Osteocyte (in vitro differentiated cells): ENCODE measurements around the gene NLRP1. TPM values are rescaled to one million over a fixed set of nuclear protein-coding genes. Genes with fewer than 3 reads are reported as not detected.

Source experiments
- DNase-seq: peaks from one replicate; pipeline ENCODE4 v3.0.0; 2021; ENCODE audit warnings: mixed read lengths; ENCODE audit not compliant: unreplicated experiment; ENCODE audit errors: extremely low spot score
- H3K27ac Mint-ChIP-seq: one replicate; pipeline ENCODE4 v1.8.0; 2021; ENCODE audit warnings: mild to moderate bottlenecking, mixed read lengths; ENCODE audit not compliant: unreplicated experiment
- H3K27me3 Mint-ChIP-seq: one replicate; pipeline ENCODE4 v1.8.0; 2021; ENCODE audit warnings: mixed read lengths; ENCODE audit not compliant: unreplicated experiment
- H3K36me3 Mint-ChIP-seq: one replicate; pipeline ENCODE4 v1.8.0; 2021; ENCODE audit warnings: mixed read lengths; ENCODE audit not compliant: unreplicated experiment
- H3K4me1 Mint-ChIP-seq: one replicate; pipeline ENCODE4 v1.8.0; 2021; ENCODE audit warnings: mixed read lengths; ENCODE audit not compliant: unreplicated experiment
- H3K4me3 Mint-ChIP-seq: one replicate; pipeline ENCODE4 v1.8.0; 2021; ENCODE audit warnings: mild to moderate bottlenecking, moderate library complexity, mixed read lengths; ENCODE audit not compliant: unreplicated experiment
- H3K9me3 Mint-ChIP-seq: one replicate; pipeline ENCODE4 v1.8.0; 2021; ENCODE audit warnings: mixed read lengths; ENCODE audit not compliant: unreplicated experiment
- total RNA-seq: library from RNA; stranded (reverse); gene quantifications from 2 replicates; pipeline ENCODE4 v1.2.1, GENCODE V29; 2021
- TF ChIP-seq, protein P1 (sequence below): fragments of 200-600 bp; sonication (generic); IDR thresholded peaks from 2 replicates; pipeline ENCODE4 v1.5.0; 2021; ENCODE audit warnings: antibody characterized with exemption, mild to moderate bottlenecking, moderate library complexity

Gene NLRP1
- total RNA-seq, 1 donor from 2014 or later: 27.1 TPM

DNA sequence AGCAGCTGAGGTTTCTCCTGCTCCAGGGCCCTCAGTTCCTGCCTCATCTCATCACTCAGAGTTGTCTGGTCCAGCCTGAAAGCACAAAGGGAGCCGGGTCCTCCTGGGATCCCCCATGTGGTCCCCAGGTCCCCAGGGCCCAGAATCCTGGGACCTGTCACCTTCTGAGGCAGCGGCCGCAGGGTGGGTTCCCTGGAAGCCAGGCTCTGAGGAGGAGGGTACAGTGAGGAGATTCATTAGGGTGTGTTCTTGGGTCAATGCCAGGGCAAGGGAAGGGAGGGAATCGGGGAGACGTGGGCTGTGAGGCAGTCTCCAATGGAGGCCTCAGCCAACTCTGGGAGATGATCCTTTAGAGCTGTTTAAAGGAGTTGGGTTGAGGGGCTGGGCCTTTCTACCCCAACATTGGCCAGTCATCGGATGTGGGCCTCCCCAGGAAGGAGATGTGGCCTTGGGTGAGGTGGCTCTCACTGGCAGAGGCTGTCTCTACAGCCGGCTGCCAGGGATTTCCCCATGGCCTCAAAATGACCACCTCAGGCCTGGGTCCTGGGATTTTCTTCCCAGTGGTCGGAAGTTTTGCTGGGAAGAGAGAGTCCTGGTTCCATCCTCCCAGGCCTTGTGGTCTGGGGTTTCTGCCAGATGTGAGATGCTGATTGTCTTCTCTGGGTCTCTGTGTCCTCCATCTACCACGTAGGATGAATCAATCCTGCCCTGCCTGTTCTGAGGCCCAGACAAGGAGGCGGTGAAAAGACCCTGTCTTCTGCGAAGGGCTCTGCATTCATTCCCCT lies 47.3 kb downstream of the NLRP1 start:
- H3K4me1 Mint-ChIP-seq: no peaks in the 10 kb centered on the region
- DNase-seq: no peak
- H3K27me3 Mint-ChIP-seq: no peaks in the 10 kb centered on the region
- no peak overlapping the region for H3K27ac Mint-ChIP-seq
- TF ChIP-seq, protein P1, sequence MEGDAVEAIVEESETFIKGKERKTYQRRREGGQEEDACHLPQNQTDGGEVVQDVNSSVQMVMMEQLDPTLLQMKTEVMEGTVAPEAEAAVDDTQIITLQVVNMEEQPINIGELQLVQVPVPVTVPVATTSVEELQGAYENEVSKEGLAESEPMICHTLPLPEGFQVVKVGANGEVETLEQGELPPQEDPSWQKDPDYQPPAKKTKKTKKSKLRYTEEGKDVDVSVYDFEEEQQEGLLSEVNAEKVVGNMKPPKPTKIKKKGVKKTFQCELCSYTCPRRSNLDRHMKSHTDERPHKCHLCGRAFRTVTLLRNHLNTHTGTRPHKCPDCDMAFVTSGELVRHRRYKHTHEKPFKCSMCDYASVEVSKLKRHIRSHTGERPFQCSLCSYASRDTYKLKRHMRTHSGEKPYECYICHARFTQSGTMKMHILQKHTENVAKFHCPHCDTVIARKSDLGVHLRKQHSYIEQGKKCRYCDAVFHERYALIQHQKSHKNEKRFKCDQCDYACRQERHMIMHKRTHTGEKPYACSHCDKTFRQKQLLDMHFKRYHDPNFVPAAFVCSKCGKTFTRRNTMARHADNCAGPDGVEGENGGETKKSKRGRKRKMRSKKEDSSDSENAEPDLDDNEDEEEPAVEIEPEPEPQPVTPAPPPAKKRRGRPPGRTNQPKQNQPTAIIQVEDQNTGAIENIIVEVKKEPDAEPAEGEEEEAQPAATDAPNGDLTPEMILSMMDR: no peak
- H3K4me3 Mint-ChIP-seq: no peak overlapping the region
- no peaks in the 10 kb centered on the region for H3K36me3 Mint-ChIP-seq
- H3K9me3 Mint-ChIP-seq: no peaks in the 10 kb centered on the region

DNA sequence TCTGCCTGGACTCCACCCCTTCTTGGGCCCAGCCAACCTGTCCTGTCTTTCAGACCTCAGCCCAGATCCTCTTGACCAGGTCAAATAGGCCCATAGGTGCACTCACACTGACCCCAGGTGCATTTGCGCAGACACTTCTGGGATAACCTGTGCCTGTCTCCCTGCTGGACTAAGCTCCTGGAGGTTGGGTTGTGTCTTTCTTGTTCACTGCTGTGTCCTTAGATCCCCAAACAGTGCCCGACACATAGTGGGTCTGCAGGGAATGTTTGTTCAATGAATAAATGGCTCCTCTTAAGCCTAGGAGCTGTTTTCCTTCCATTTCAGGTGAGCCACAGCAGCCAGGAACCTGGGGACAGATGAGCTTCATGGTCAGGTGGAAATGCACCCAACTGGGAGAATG lies 48.9 kb downstream of the NLRP1 start:
- Mint-ChIP-seq H3K27me3 (no peaks in the 10 kb centered on the region), H3K4me3 (no peak overlapping the region), H3K36me3 (no peaks in the 10 kb centered on the region), H3K27ac (no peak overlapping the region), H3K9me3 (no peaks in the 10 kb centered on the region), H3K4me1 (no peaks in the 10 kb centered on the region)
- TF ChIP-seq, protein P1: no peak
- DNase-seq: no peak

DNA sequence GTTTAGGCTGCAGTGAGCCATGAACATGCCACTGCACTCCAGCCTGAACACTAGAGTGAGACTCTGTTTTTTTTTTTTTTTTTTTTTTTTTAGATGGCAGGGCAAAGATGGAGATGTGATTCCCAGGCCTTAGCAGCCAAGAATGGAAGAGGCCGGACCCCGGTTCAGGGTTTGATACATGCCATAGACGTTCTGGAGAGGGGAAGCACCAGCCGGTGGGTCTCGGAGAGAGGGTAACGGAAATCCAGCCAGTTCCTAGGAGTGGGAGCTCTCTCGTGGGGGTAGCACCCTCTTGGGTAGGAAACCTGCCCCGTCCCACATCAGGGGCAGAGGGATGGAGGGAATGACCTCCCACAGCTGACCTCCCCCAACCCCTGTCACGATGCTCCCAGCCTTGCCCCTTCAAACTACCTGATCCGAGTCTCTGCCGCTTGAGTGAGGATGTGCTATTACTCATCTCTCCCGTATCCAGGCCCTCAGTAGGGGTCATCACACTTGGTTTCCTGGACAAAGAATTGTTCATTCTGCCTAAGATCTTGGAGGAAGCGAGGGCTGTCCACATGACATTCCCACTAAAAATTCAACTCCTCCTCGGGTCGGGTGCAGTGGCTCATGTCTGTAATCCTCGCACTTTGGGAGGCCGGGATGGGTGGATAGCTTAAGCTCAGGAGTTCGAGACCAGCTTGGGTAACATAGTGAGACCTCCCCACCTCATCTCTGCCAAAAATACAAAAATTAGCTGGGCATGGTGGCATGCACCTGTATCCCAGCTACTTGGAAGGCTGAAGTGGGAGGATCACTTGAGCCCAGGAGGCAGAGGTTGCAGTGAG lies 50.6 kb downstream of the NLRP1 start:
- Mint-ChIP-seq H3K9me3 (no peaks in the 10 kb centered on the region), H3K36me3 (no peaks in the 10 kb centered on the region), H3K27me3 (no peaks in the 10 kb centered on the region), H3K27ac (no peak overlapping the region), H3K4me1 (no peaks in the 10 kb centered on the region), H3K4me3 (no peak overlapping the region)
- TF ChIP-seq, protein P1: no peak
- no peak for DNase-seq

DNA sequence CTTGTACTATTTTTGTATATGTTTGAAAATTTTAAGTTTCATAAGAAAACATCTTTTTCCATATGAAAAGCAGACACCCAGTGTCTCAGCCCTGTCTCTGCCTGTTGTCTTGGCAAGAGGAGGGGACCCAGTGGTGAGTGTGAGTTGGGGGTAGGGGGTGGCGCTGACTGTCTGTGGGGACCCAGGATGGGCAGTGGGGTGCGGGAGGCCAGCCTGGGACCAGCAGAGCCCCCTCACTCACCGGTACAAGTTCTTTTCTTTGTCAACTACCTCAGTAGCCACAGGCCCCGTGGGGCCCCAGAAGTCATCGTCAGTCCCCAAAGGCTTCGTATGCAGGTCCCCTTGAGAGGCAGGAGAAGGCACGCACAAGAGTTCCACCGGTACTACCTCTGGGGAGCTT lies 51.7 kb downstream of the NLRP1 start:
- TF ChIP-seq, protein P1: no peak
- Mint-ChIP-seq H3K4me1 (no peaks in the 10 kb centered on the region), H3K27ac (no peak overlapping the region), H3K9me3 (no peaks in the 10 kb centered on the region), H3K27me3 (no peaks in the 10 kb centered on the region), H3K36me3 (no peaks in the 10 kb centered on the region), H3K4me3 (no peak overlapping the region)
- DNase-seq: no peak

DNA sequence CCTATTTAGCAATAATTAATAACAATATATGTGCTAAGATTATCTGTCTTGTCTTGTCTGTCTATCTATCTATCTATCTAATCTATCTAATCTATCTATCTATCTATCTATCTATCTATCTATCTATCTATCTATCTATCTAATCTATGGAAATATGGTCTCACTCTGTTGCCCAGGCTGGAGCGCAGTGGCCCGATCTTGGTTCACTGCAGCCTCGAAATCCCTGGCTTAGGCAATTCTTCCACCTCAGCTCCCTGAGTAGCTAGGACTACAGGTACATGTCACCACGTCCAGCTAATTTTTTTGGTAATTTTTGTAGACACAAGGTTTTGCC lies 53.3 kb downstream of the NLRP1 start:
- Mint-ChIP-seq H3K4me1 (peaks cover 14% of the 10 kb centered on the region), H3K4me3 (no peak overlapping the region), H3K27me3 (no peaks in the 10 kb centered on the region), H3K9me3 (no peaks in the 10 kb centered on the region), H3K27ac (no peak overlapping the region), H3K36me3 (no peaks in the 10 kb centered on the region)
- no peak for DNase-seq
- TF ChIP-seq, protein P1: no peak
